WTC11 (cell line): ENCODE data around the gene EXOC4. TPM values are rescaled to one million over a fixed set of nuclear protein-coding genes. Genes with fewer than 3 reads are reported as not detected.

Experiments used
- ATAC-seq: fragments of 200-7000 bp; cut with Tn5 transposase; 2 replicates; pipeline ENCODE4 v1.10.0; 2021; ENCODE audit warnings: mild to moderate bottlenecking, moderate library complexity
- CTCF ChIA-PET: fragments of 300-600 bp; sonication (Branson Sonifier 250); formaldehyde crosslinking; loops from one replicate; lab custom pipeline; 2021; ENCODE audit warnings: antibody characterized with exemption; lab: Charles Lee
- POLR2A ChIA-PET: fragments of 350-600 bp; sonication (Branson Sonifier 250); formaldehyde crosslinking; loops from one replicate; lab custom pipeline; 2021; ENCODE audit warnings: antibody characterized with exemption; lab: Charles Lee
- DNase-seq: peaks from one replicate; pipeline ENCODE4 v3.0.0; 2021; ENCODE audit warnings: low spot score
- H3K27ac Mint-ChIP-seq: 2 replicates; pipeline ENCODE4 v1.8.0; 2021; ENCODE audit warnings: mixed read lengths
- H3K27me3 Mint-ChIP-seq: 2 replicates; pipeline ENCODE4 v1.8.0; 2021; ENCODE audit warnings: low read depth, mild to moderate bottlenecking, moderate library complexity, mixed read lengths
- H3K36me3 Mint-ChIP-seq: 2 replicates; pipeline ENCODE4 v1.8.0; 2021; ENCODE audit warnings: mixed read lengths
- H3K4me1 Mint-ChIP-seq: 2 replicates; pipeline ENCODE4 v1.8.0; 2022; ENCODE audit warnings: mixed read lengths
- H3K4me3 Mint-ChIP-seq: 2 replicates; pipeline ENCODE4 v1.8.0; 2021; ENCODE audit warnings: mild to moderate bottlenecking, moderate library complexity, mixed read lengths
- H3K9me3 Mint-ChIP-seq: 2 replicates; pipeline ENCODE4 v1.8.0; 2021; ENCODE audit warnings: mixed read lengths
- ATF3 ChIP-seq: sonication (generic); formaldehyde crosslinking; conservative IDR thresholded peaks from 2 replicates; pipeline ENCODE4 v1.8.1; 2022; ENCODE audit warnings: mild to moderate bottlenecking, missing genetic modification reagents
- ATF6 ChIP-seq: sonication (generic); formaldehyde crosslinking; IDR thresholded peaks from 2 replicates; pipeline ENCODE4 v1.8.1; 2023; ENCODE audit warnings: mild to moderate bottlenecking, missing genetic modification reagents
- EMX1 ChIP-seq: fragments of 250-450 bp; sonication (Bioruptor Pico); IDR thresholded peaks from 2 replicates; pipeline ENCODE4 v1.8.0; 2021; ENCODE audit warnings: mild to moderate bottlenecking
- ETV6 ChIP-seq: sonication (generic); formaldehyde crosslinking; IDR thresholded peaks from 2 replicates; pipeline ENCODE4 v1.8.1; 2022; ENCODE audit warnings: mild to moderate bottlenecking, missing genetic modification reagents
- FOXJ3 ChIP-seq: sonication (generic); formaldehyde crosslinking; IDR thresholded peaks from 2 replicates; pipeline ENCODE4 v1.9.0; 2021; ENCODE audit warnings: missing genetic modification reagents, mild to moderate bottlenecking, borderline replicate concordance
- FOXP4 ChIP-seq: sonication (generic); formaldehyde crosslinking; IDR thresholded peaks from 2 replicates; pipeline ENCODE4 v1.8.0; 2022; ENCODE audit warnings: mild to moderate bottlenecking, missing genetic modification reagents
- MAX ChIP-seq: sonication (generic); formaldehyde crosslinking; IDR thresholded peaks from 2 replicates; pipeline ENCODE4 v1.8.0; 2022; ENCODE audit warnings: mild to moderate bottlenecking, missing genetic modification reagents
- MLX ChIP-seq: sonication (generic); formaldehyde crosslinking; IDR thresholded peaks from 2 replicates; pipeline ENCODE4 v1.8.1; 2023; ENCODE audit warnings: mild to moderate bottlenecking, missing genetic modification reagents, moderate library complexity
- NFE2L1 ChIP-seq: sonication (generic); formaldehyde crosslinking; IDR thresholded peaks from 2 replicates; pipeline ENCODE4 v1.8.1; 2023; ENCODE audit warnings: missing genetic modification reagents
- PRDM15 ChIP-seq: sonication (generic); formaldehyde crosslinking; IDR thresholded peaks from 2 replicates; pipeline ENCODE4 v1.8.0; 2022; ENCODE audit warnings: missing genetic modification reagents
- SMAD3 ChIP-seq: sonication (generic); formaldehyde crosslinking; IDR thresholded peaks from 2 replicates; pipeline ENCODE4 v1.8.0; 2022; ENCODE audit warnings: missing genetic modification reagents, mild to moderate bottlenecking, borderline replicate concordance
- STAT6 ChIP-seq: sonication (generic); formaldehyde crosslinking; conservative IDR thresholded peaks from 2 replicates; pipeline ENCODE4 v1.8.1; 2023; ENCODE audit warnings: mild to moderate bottlenecking, low read depth, missing genetic modification reagents, moderate library complexity
- TP53 ChIP-seq: sonication (generic); formaldehyde crosslinking; IDR thresholded peaks from 2 replicates; pipeline ENCODE4 v1.8.1; 2023; ENCODE audit warnings: mild to moderate bottlenecking, missing genetic modification reagents
- ZBTB43 ChIP-seq: sonication (generic); formaldehyde crosslinking; IDR thresholded peaks from 2 replicates; pipeline ENCODE4 v1.8.1; 2023; ENCODE audit warnings: mild to moderate bottlenecking, missing genetic modification reagents
- ZNF138 ChIP-seq: sonication (generic); formaldehyde crosslinking; conservative IDR thresholded peaks from 2 replicates; pipeline ENCODE4 v1.8.1; 2022; ENCODE audit warnings: mild to moderate bottlenecking, moderate library complexity, missing genetic modification reagents
- total RNA-seq: library from RNA; stranded (reverse); gene quantifications from 3 replicates; pipeline ENCODE4 v1.2.3, GENCODE V29; 2021

Gene EXOC4
- total RNA-seq, 1 experiment from 2014 or later: 62.0 TPM

- H3K27ac Mint-ChIP-seq: no peak overlapping the region
- ATAC-seq (no peak), DNase-seq (no peak)
- TF ChIP-seq ZNF138 (CRISPR knock-in tag) (no peak), ATF3 (no peak), SMAD3 (CRISPR knock-in tag) (no peak), PRDM15 (CRISPR knock-in tag) (no peak), ZBTB43 (CRISPR knock-in tag) (no peak), MLX (CRISPR knock-in tag) (no peak), ETV6 (CRISPR knock-in tag) (no peak), FOXP4 (CRISPR knock-in tag) (no peak), EMX1 (CRISPR knock-in tag) (no peak), TP53 (CRISPR knock-in tag) (no peak), MAX (CRISPR knock-in tag) (no peak), FOXJ3 (CRISPR knock-in tag) (no peak), NFE2L1 (CRISPR knock-in tag) (no peak), ATF6 (CRISPR knock-in tag) (no peak), STAT6 (no peak)
- H3K27me3 Mint-ChIP-seq: no peaks in the 10 kb centered on the region
- no peak overlapping the region for H3K4me3 Mint-ChIP-seq
- ChIA-PET CTCF (no interaction called here), POLR2A (no interaction called here)
- H3K36me3 Mint-ChIP-seq: no peaks in the 10 kb centered on the region
- H3K4me1 Mint-ChIP-seq: peaks cover 17% of the 10 kb centered on the region
- peaks cover 1% of the 10 kb centered on the region; the same call in 1 of the 2 replicates for H3K9me3 Mint-ChIP-seq
These were observed 471.3 kb downstream of the EXOC4 start for GRCh38 chr7:133724148-133724547.
